EH (cell line): Measurements from ENCODE around the gene CRMP1.
A peak's percentile ranks its signal among the peaks of the same experiment; 100 is the strongest.

Experiments used
- DNase-seq: peaks from one replicate; pipeline ENCODE4 v3.0.0-alpha.2; 2015; ENCODE audit warnings: low read depth

CRMP1 gene

GRCh38 chr4:5796976-5797375 is 95.9 kb downstream of the CRMP1 start:
- DNase-seq, result no peak

GRCh38 chr4:5795580-5795979 is 97.3 kb downstream of the CRMP1 start:
- DNase-seq, result no peak

- DNase-seq, result no peak
Measured at GRCh38 chr4:5793514-5793913, 99.4 kb downstream of the CRMP1 start.

GRCh38 chr4:5791654-5792053 is 101.2 kb downstream of the CRMP1 start:
- DNase-seq, result no peak

- DNase-seq, result no peak
Measured at GRCh38 chr4:5790546-5790857, 102.4 kb downstream of the CRMP1 start.

- DNase-seq, result no peak
Measured at GRCh38 chr4:5789141-5789540, 103.7 kb downstream of the CRMP1 start.

- no peak for DNase-seq
Measured at GRCh38 chr4:5788144-5788543, 104.7 kb downstream of the CRMP1 start.

- no peak for DNase-seq
Measured at GRCh38 chr4:5787311-5787710, 105.6 kb downstream of the CRMP1 start.

- DNase-seq, result peak; percentile 87
Measured at GRCh38 chr4:5785806-5786680, 106.8 kb downstream of the CRMP1 start.

GRCh38 chr4:5784960-5785611 is 107.8 kb downstream of the CRMP1 start:
- DNase-seq, result peak; percentile 12

- no peak for DNase-seq
Measured at GRCh38 chr4:5784021-5784420, 108.9 kb downstream of the CRMP1 start.

GRCh38 chr4:5783486-5783885 is 109.4 kb downstream of the CRMP1 start:
- no peak for DNase-seq

GRCh38 chr4:5782829-5783476 is 109.9 kb downstream of the CRMP1 start:
- DNase-seq, result no peak

GRCh38 chr4:5781691-5782090 is 111.2 kb downstream of the CRMP1 start:
- DNase-seq, result no peak

GRCh38 chr4:5780831-5781480 is 111.9 kb downstream of the CRMP1 start:
- DNase-seq, result peak; percentile 97

- no peak for DNase-seq
Measured at GRCh38 chr4:5776510-5776909, 116.4 kb downstream of the CRMP1 start.

- DNase-seq, result no peak
Measured at GRCh38 chr4:5774416-5775036, 118.4 kb downstream of the CRMP1 start.

- DNase-seq, result peak; percentile 70
Measured at GRCh38 chr4:5773271-5773555, 119.7 kb downstream of the CRMP1 start.

GRCh38 chr4:5772528-5773270 is 120.2 kb downstream of the CRMP1 start:
- no peak for DNase-seq
